T-helper 9 cell (primary cell): Measurements from ENCODE around the gene BPIFB6.

Experiments
- DNase-seq: peaks from one replicate; pipeline ENCODE4 v3.0.0-alpha.2; 2020

Gene BPIFB6

GRCh38 chr20:33093074-33093473, 61.6 kb downstream of the BPIFB6 start:
- no peak for DNase-seq

- no peak for DNase-seq
Measured at GRCh38 chr20:33093582-33093981, 62.1 kb downstream of the BPIFB6 start.
